Heart left ventricle (tissue), 16 donors: ENCODE measurements around the gene ABLIM2. TPM values are rescaled to one million over a fixed set of nuclear protein-coding genes. Genes with fewer than 3 reads are reported as not detected.

ENCODE experiments used
- ATAC-seq, 4 donors: fragments of 200-7000 bp; cut with Tn5 transposase; one replicate each; pipeline ENCODE4 v1.9.1; 2020 to 2022; ENCODE audit warnings: moderate library complexity in 4 of 4, mild to moderate bottlenecking in 3 of 4, moderate number of reproducible peaks in 1 of 4
- DNase-seq, 5 donors: peaks; one replicate each; pipeline ENCODE4 v3.0.0-alpha.2; 2020
- H3K27ac ChIP-seq, 12 donors: fragments of 200-600 bp; sonication (generic) in 4 of 12; one replicate each; pipeline versions ENCODE4 v1.5.0 to v1.8.0; 2016 to 2022; ENCODE audit warnings: mild to moderate bottlenecking in 2 of 12
- H3K27me3 ChIP-seq, 9 donors: fragments of 200-600 bp; sonication (generic) in 2 of 9; one replicate each; pipeline versions ENCODE4 v1.5.1 to v1.8.0; 2016 to 2022; ENCODE audit warnings: mild to moderate bottlenecking in 3 of 9
- H3K36me3 ChIP-seq, 9 donors: fragments of 200-600 bp; sonication (generic) in 2 of 9; one replicate each; pipeline versions ENCODE4 v1.5.0 to v1.8.0; 2018 to 2022; ENCODE audit warnings: mild to moderate bottlenecking in 2 of 9
- H3K4me1 ChIP-seq, 12 donors: fragments of 200-600 bp; sonication (generic) in 4 of 12; one replicate each; pipeline versions ENCODE4 v1.5.0 to v1.8.0; 2016 to 2022; ENCODE audit warnings: mild to moderate bottlenecking in 3 of 12
- H3K4me3 ChIP-seq, 12 donors: fragments of 200-600 bp; sonication (generic) in 4 of 12; one replicate each; pipeline versions ENCODE4 v1.5.0 to v1.8.0; 2017 to 2022; ENCODE audit warnings: mild to moderate bottlenecking in 9 of 12, moderate library complexity in 4 of 12
- H3K9me3 ChIP-seq, 12 donors: fragments of 200-600 bp; sonication (generic) in 4 of 12; one replicate each; pipeline versions ENCODE4 v1.5.0 to v1.8.0; 2016 to 2022; ENCODE audit warnings: mild to moderate bottlenecking in 1 of 12
- CTCF ChIP-seq, 12 donors: fragments of 200-600 bp; sonication (generic) in 4 of 12; IDR thresholded peaks; one replicate each; pipeline versions ENCODE4 v1.5.0 to v1.8.0; 2018 to 2022; ENCODE audit warnings: antibody characterized with exemption in 12 of 12, mild to moderate bottlenecking in 5 of 12
- POLR2A ChIP-seq, 2 donors: fragments of 450-650 bp; IDR thresholded peaks; one replicate each; pipeline ENCODE4 v1.6.1; 2017; ENCODE audit warnings: antibody characterized with exemption in 2 of 2, mild to moderate bottlenecking in 2 of 2, moderate library complexity in 2 of 2
- WGBS, 4 donors: extraction: QIAGEN DNeasy Blood & Tissue Kit in 2 of 4; methylation state at CpG; one replicate each; pipeline versions ENCODE4 v1.1.5 to v1.1.7; 2013 to 2018; 5-methylcytosine and 5-hydroxymethylcytosine counted together
- intact Hi-C, 10 donors: fragments of 100-400 bp; cut with DNase I; formaldehyde crosslinking; loops; one replicate each; pipeline versions ENCODE4 v1.11.1 to v1.14.2; 2022
- polyA plus RNA-seq, 2 donors: library from polyadenylated mRNA; stranded (reverse); fragments of 200-250 nt; gene quantifications; one replicate each; pipeline ENCODE4 v1.2.3, GENCODE V29; 2013
- total RNA-seq, 9 donors: library from RNA; depleted of rRNA in 2 of 9; stranded (reverse); fragments of >200 nt in 2 of 9; fragmentation: NEBNext Ultra II Directional in 3 of 9; extraction: Animal tissue kit (Norgen Biotek cat#: 25700) in 3 of 9; gene quantifications; one replicate each; pipeline versions ENCODE4 v1.1.0 to v1.2.4, GENCODE V29; 2016 to 2023
- donor health status: ischemic (EF 13 %, LVEDD 7.1; RV severe dilation, severe dysfunction).
- donor health status: healthy with polysubstance abuse.
- donor health status: DM: no; HTN: yes; CAD: no.
- donor health status: DM: no; HTN: no; CAD: no.
- donor health status: ischemic (EF 25% LVEDD 6.9; RV normal size, moderate dysfunction).
- donor health status: ischemic (EF 25% LVEDD 5.7; RV mildly dilated, moderate dysfunction).
- donor health status: healthy.
- donor health status: DM: yes; HTN: yes; CAD: no.
- donor health status: ischemic (EF 35%, LVEDD 5.7; RV mildly dilated, moderate dysfunction).
- donor health status: nonischemic (EF 11% LVEDD 7.7; RV severe dilation, severe dysfunction).
- donor health status: DM: yes; HTN: yes; CAD: no.
- donor health status: PGD.
- donor health status: ischemic (EF 29% LVEDD 5.4; RV normal size, mild dysfunction).
- donor health status: nonischemic (EF 23%, LVEDD 6.1; RV moderate dilation, normal function).

ABLIM2 gene
- total and polyA plus RNA-seq, 11 donors: 11.1 to 27.9 (median 18.4) TPM

- Histone ChIP-seq H3K9me3 (no peaks in the 10 kb centered on the region), H3K27me3 (no peaks in the 10 kb centered on the region), H3K4me1 (no peaks in the 10 kb centered on the region), H3K4me3 (no peak overlapping the region), H3K27ac (no peak overlapping the region), H3K36me3 (peaks cover 0 to 3% (median 0%) of the 10 kb centered on the region in 9 donors)
- intact Hi-C loops: no loop called here
- WGBS, 4 donors: 58 to 82% (median 75%) methylated on average over 3 of the region's 3 CpGs
- ATAC-seq: no peak
- TF ChIP-seq POLR2A (IDR thresholded peaks at IDR 0.05): no peak
- TF ChIP-seq CTCF (IDR thresholded peaks at IDR 0.05): no peak
- DNase-seq: no peak
Observed at GRCh38 chr4:8026453-8026852, 132.2 kb downstream of the ABLIM2 start.

- Histone ChIP-seq H3K4me3 (no peak overlapping the region), H3K36me3 (peaks cover 0 to 2% (median 0%) of the 10 kb centered on the region in 9 donors), H3K27me3 (no peaks in the 10 kb centered on the region), H3K9me3 (no peaks in the 10 kb centered on the region), H3K4me1 (no peaks in the 10 kb centered on the region), H3K27ac (no peak overlapping the region)
- TF ChIP-seq CTCF (IDR thresholded peaks at IDR 0.05): no peak
- TF ChIP-seq POLR2A (IDR thresholded peaks at IDR 0.05): no peak
- DNase-seq: no peak
- 86 to 95% (median 91%) methylated on average over 5 to 9 of the region's 9 CpGs for WGBS, 4 donors
- intact Hi-C loops: no loop called here
- peak in 1 of 4 donors; percentile 22 for ATAC-seq
Observed at GRCh38 chr4:8025668-8026067, 132.9 kb downstream of the ABLIM2 start.

GRCh38 chr4:8024073-8024786 lies 134.4 kb downstream of the ABLIM2 start:
- no peak overlapping the region for H3K4me3 ChIP-seq
- ATAC-seq (no peak), DNase-seq (no peak)
- no peaks in the 10 kb centered on the region for H3K27me3 ChIP-seq
- no peaks in the 10 kb centered on the region for H3K4me1 ChIP-seq
- H3K9me3 ChIP-seq: no peaks in the 10 kb centered on the region
- no peak overlapping the region for H3K27ac ChIP-seq
- intact Hi-C loops: no loop called here
- no peaks in the 10 kb centered on the region for H3K36me3 ChIP-seq
- no peak for TF ChIP-seq POLR2A (IDR thresholded peaks at IDR 0.05)
- TF ChIP-seq CTCF (IDR thresholded peaks at IDR 0.05): no peak
- WGBS, 4 donors: 61 to 82% (median 64%) methylated on average over 13 to 25 of the region's 25 CpGs

GRCh38 chr4:8023696-8024033 lies 134.9 kb downstream of the ABLIM2 start:
- H3K9me3 ChIP-seq: no peaks in the 10 kb centered on the region
- no peaks in the 10 kb centered on the region for H3K36me3 ChIP-seq
- 91 to 96% (median 92%) methylated on average over 8 of the region's 8 CpGs for WGBS, 4 donors
- H3K27me3 ChIP-seq: no peaks in the 10 kb centered on the region
- H3K27ac ChIP-seq: no peak overlapping the region
- H3K4me1 ChIP-seq: no peaks in the 10 kb centered on the region
- no peak for DNase-seq
- intact Hi-C loops: no loop called here
- no peak for TF ChIP-seq POLR2A (IDR thresholded peaks at IDR 0.05)
- TF ChIP-seq CTCF (IDR thresholded peaks at IDR 0.05): no peak
- H3K4me3 ChIP-seq: no peak overlapping the region
- ATAC-seq: no peak
